Measurements from ENCODE around the gene RFTN1. TPM values are rescaled to one million over a fixed set of nuclear protein-coding genes. Genes with fewer than 3 reads are reported as not detected.

The RFTN1 gene
- polyA plus RNA-seq, 1 donor from 2014 or later, result 43.1 TPM

DNA sequence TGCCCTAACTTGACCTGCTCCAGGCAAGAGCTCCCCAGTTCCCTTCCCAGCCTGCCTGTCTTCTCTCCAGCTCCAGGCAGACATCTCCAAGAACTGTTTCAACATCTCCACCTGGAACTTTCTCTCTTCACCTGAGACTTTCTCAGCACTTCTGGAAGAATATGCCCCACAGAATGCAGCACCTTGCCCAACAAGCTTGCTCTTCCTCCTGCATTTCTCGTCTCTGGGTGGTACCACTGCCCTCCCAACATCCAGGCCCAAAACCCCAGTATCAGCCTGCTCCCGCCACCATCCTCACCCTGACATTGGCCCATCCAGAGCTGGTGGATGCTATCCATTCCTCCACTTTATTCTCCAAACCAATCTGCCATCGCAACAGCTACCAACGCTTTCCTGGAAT is 8.8 kb downstream of the RFTN1 start:
- Mint-ChIP-seq H3K4me1 (peaks cover 35 to 40% (median 36%) of the 10 kb centered on the region in 3 donors), H3K4me3 (peak overlapping the region in 2 of 4 donors; percentile 7 to 76), H3K27ac (peak overlapping the region in 2 of 3 donors; percentile 71 to 81), H3K9me3 (no peaks in the 10 kb centered on the region), H3K27me3 (peaks cover 16% of the 10 kb centered on the region), H3K36me3 (peaks cover 5% of the 10 kb centered on the region)

DNA sequence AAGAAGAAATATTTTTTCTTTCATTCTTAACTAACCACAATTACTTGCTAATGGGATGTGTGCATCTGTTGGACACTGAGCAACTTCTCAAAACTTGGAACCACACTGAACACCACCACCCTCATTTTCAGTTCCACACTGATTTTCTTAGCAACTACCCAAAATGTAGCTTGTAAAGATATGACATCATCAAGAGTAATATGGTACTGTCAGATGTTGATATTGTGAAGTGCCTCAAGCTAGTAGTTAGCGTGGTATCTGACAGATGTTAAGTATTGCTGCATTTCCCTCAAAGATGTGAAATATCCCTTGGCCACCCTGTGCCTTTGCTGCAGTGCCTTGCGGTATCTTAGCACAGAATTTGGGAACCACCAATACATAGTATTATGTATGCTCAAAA is 9.3 kb downstream of the RFTN1 start:
- Mint-ChIP-seq H3K27ac (peak overlapping the region in 2 of 3 donors; percentile 71 to 81), H3K4me1 (peaks cover 33 to 38% (median 35%) of the 10 kb centered on the region in 3 donors), H3K36me3 (peaks cover 5% of the 10 kb centered on the region), H3K4me3 (peak overlapping the region in 2 of 4 donors; percentile 7 to 61), H3K9me3 (no peaks in the 10 kb centered on the region), H3K27me3 (peaks cover 16% of the 10 kb centered on the region)

DNA sequence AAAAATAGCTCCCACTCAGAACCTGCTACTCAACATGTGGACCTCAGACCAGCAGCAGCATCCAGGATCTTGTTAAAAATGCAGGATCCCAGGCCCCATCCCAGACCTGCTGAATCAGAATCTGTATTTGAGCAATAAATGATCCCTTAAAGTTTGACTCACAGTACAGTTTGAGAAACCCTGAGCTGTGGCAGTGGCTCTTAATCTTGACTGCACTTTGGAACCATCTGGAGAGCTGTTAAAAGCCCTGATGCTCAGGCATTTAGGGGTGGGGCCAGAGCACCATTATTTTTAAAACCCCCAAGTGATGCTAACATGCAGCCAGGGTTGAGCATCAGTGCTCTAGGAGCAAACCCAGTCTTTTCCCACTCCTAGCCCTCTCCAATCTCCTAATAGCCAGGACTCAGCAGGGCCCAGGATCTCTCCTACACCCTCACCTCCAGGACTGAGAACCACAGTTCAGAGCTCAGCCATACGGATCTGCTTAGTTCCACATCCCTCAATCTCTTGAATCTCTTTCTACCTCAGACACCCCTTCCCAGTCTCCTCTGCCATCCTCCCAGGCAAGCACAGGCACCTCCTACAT is 10.2 kb downstream of the RFTN1 start:
- H3K27ac Mint-ChIP-seq, result peak overlapping the region in 2 of 3 donors; percentile 71 to 81
- no peaks in the 10 kb centered on the region for H3K9me3 Mint-ChIP-seq
- peaks cover 35 to 38% (median 35%) of the 10 kb centered on the region in 3 donors for H3K4me1 Mint-ChIP-seq
- peak overlapping the region in 1 of 4 donors; percentile 61 for H3K4me3 Mint-ChIP-seq
- H3K27me3 Mint-ChIP-seq, result peaks cover 12% of the 10 kb centered on the region
- peaks cover 4% of the 10 kb centered on the region for H3K36me3 Mint-ChIP-seq

DNA sequence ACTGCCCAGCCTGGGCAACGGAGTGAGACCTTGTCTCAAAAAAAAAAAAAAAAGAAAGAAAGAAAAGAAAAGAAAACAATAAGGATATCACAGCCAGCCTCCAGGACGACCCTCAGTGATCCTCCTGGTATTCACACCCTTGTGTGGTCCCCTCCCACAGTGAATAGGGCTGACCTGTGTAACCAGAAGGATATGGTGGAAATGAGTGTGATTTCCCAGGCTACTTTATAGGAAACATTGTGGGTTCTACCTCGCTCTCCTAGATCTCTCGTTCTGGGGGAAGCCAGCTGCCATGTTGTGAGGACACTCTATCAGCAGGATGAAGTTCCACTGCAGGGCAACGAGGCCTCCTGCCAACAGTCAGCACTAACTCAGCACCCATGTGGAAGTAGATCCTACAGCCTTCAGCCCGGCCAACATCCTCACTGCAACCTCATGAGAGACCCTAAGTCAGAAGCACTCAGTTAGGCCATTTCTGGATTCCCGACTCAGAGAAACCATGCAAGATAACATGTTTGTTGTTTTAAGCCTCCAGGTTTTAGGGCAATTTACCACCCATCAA is 11.1 kb downstream of the RFTN1 start:
- peaks cover 32 to 36% (median 33%) of the 10 kb centered on the region in 3 donors for H3K4me1 Mint-ChIP-seq
- H3K9me3 Mint-ChIP-seq, result no peaks in the 10 kb centered on the region
- H3K27me3 Mint-ChIP-seq, result peaks cover 6% of the 10 kb centered on the region
- H3K4me3 Mint-ChIP-seq, result peak overlapping the region in 2 of 4 donors; percentile 18 to 70
- peaks cover 2% of the 10 kb centered on the region for H3K36me3 Mint-ChIP-seq
- H3K27ac Mint-ChIP-seq, result peak overlapping the region in 1 of 3 donors; percentile 15

DNA sequence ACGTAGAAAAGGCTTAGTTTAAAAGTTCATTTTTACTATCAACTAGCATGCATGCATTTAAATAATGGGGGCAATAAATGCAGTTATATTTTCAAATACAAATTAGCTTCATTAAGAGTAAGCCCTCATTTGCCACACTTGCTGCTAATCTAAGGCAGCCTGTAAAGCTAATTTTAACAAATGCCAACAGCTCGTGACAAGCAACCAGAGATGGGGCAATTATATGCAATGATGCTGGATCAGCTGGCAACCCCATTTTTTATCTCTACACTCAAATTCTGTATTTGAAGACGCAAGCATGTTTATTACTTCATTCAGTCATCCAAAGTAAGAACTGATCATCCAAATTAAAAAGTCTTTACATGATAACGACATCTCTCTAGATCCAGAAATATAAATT is 12.1 kb downstream of the RFTN1 start:
- H3K4me3 Mint-ChIP-seq, result no peak overlapping the region
- peaks cover 1% of the 10 kb centered on the region for H3K36me3 Mint-ChIP-seq
- H3K27me3 Mint-ChIP-seq, result peaks cover 7% of the 10 kb centered on the region
- peaks cover 38 to 41% (median 40%) of the 10 kb centered on the region in 3 donors for H3K4me1 Mint-ChIP-seq
- H3K27ac Mint-ChIP-seq, result peak overlapping the region in 1 of 3 donors; percentile 40
- H3K9me3 Mint-ChIP-seq, result peaks cover 0 to under 1% (median 0%) of the 10 kb centered on the region in 3 donors

DNA sequence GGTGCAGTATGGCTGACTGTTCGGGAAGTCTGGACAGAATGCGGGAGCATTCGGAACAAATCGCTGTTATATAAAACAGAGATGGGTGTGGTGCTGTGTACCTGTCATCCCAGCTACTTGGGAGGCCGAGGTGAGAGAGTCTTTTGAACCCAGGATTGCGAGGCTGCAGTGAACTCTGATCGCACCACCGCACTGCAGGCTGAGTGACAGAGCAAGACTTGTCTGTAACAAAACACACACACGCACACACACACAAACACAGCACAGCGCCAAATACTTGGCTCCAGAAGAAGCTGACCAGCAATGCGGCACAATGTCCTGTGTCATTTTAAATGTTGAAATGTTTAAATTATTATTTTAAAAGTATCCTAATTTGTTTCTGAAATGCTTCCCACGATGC is 12.6 kb downstream of the RFTN1 start:
- Mint-ChIP-seq H3K4me1 (peaks cover 42 to 45% (median 45%) of the 10 kb centered on the region in 3 donors), H3K9me3 (peaks cover 0 to 1% (median 0%) of the 10 kb centered on the region in 3 donors), H3K27ac (no peak overlapping the region), H3K36me3 (peaks cover 1% of the 10 kb centered on the region), H3K27me3 (peaks cover 10% of the 10 kb centered on the region), H3K4me3 (no peak overlapping the region)

DNA sequence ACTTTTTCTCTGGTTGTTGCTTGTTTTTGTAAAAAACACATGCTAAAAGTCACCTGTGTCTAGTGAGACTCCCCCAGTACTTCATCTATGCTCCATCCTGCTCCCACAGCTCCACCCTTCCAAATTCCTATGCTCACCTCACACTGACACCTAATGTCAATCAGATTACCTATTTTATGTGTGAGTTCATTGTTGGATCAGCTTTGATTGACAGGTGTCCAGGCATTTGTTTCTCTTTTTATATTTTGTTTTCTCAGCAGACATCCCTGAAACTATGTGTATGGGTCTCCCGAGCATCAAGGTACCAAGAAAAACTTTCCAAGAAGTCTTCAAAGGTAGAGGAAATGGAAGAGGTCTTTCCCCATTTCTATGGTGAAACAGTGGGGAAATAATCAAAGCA is 13.4 kb downstream of the RFTN1 start:
- Mint-ChIP-seq H3K27me3 (peaks cover 9% of the 10 kb centered on the region), H3K4me1 (peaks cover 47 to 50% (median 48%) of the 10 kb centered on the region in 3 donors), H3K27ac (peak overlapping the region in 1 of 3 donors; percentile 0), H3K4me3 (no peak overlapping the region), H3K36me3 (peaks cover under 1% of the 10 kb centered on the region), H3K9me3 (peaks cover 0 to 1% (median 0%) of the 10 kb centered on the region in 3 donors)

DNA sequence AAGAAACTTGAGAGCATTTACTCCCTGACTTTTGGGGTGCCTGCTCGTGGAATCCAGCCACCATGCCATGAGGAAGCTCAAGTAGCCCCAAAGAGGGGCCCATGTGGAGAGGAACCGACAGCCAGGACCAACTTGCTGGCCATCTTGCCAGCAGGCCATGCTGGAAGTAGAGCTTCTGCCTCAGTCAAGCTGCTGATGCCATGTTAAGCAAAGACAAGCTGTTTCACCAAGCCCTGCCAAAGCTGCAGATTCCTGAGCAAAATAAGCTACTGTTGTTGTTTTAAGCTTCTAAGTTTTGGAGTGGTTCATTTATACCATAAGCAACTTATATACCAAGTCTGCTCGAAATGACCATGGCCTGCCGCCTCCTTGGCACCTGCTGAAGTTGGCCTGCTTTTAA is 14.1 kb downstream of the RFTN1 start:
- Mint-ChIP-seq H3K4me3 (no peak overlapping the region), H3K27ac (no peak overlapping the region), H3K36me3 (no peaks in the 10 kb centered on the region), H3K27me3 (peaks cover 5% of the 10 kb centered on the region), H3K9me3 (peaks cover 0 to 1% (median 0%) of the 10 kb centered on the region in 3 donors), H3K4me1 (peaks cover 48 to 55% (median 51%) of the 10 kb centered on the region in 3 donors)

DNA sequence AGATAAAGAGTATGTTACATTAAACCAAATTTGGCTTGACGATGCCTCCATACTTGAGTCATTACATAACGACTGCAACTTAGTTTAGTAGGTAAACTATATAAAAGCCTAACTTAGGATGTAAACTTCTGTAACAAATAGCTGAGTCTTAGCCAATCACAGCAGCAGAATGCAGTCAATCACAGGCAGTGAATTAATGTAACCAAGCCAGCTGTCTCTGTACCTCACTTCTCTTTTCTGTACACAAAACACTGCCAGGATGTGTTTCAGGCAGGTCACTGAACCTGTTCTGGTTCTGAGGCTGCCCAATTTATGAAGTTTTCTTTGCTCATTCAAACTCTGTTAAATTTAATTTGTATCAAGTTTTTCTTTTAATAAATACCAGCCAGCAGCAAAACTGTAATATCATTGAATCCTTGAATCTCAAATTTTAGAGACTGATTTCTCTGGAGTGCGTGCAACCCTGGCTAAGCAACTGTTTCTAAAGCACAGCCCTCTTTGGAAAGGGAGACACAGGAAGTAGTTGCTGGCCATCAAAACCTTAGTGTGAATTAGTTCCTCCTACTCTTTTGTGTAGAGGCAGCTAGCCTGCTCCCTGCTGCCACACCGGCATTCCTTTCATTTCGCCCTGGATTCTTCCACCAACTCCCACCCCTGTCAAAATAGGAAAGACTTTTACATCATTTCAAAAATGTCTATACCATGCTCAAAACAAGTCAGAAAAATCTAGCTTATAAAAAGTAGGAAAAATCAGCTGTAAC is 15.2 kb downstream of the RFTN1 start:
- Mint-ChIP-seq H3K36me3 (no peaks in the 10 kb centered on the region), H3K4me1 (peaks cover 41 to 47% (median 42%) of the 10 kb centered on the region in 3 donors), H3K9me3 (peaks cover 0 to 1% (median 0%) of the 10 kb centered on the region in 3 donors), H3K27ac (peak overlapping the region; percentile 67 to 83 (median 73)), H3K4me3 (peak overlapping the region in 2 of 4 donors; percentile 65 to 70), H3K27me3 (peaks cover 5% of the 10 kb centered on the region)

DNA sequence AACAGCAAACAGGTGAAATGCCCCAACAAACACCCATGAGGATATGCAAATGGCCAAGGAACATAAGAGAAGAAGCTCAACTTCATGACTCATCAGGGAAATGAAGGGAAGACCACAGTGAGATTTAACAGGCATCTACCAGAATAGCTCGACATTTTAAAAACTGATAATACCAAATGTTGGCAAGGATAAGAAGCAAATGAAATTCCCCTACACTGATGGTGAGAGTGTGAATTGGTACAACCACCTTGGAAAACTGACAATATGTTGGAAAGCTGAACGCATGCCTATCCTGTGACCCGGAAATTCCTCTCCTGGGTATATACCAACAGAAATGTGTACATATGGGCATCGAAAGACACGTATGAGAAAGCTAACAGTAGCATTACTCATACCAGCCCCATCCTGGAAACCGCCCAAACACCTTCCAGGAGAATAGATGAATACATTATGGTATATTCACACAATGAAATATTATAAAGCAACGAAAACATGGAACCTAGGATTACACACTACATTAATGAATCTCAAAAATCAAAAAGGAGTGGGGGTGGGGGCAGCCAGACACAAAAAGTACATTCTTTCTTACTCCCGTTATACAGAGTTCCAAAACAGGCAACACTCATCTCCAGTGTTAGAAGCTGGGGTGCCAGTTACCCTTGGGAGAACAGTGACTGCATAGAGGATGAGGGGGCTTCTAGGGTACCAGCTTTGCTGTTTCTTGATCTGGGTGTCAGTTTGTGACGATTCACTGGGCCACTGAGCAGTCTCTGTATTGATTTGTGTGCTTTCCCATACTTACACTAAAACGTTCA is 16.9 kb downstream of the RFTN1 start:
- peaks cover 5% of the 10 kb centered on the region for H3K27me3 Mint-ChIP-seq
- peak overlapping the region in 1 of 3 donors; percentile 6 for H3K27ac Mint-ChIP-seq
- H3K4me1 Mint-ChIP-seq, result peaks cover 36 to 42% (median 41%) of the 10 kb centered on the region in 3 donors
- H3K36me3 Mint-ChIP-seq, result no peaks in the 10 kb centered on the region
- H3K9me3 Mint-ChIP-seq, result peaks cover 0 to 1% (median 0%) of the 10 kb centered on the region in 3 donors
- H3K4me3 Mint-ChIP-seq, result peak overlapping the region in 2 of 4 donors; percentile 35 to 52

DNA sequence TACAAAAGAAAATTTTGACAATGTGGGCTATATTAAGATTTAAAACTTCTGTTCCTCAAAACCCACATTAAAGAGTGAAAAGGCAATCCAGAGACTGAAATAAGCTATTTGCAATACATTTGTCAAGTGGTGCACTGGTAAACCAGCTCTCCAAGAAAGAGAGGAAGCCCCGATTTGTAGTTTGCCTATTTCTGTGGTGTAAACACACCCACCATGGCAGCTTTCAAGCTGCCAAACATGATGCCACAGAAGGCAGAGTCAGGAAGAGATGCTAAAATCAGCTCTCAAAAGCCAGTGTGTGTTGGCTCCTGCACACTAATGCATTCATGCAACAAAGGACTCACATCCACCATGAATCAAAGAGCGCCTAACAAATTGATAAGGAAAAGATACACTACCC is 17.5 kb downstream of the RFTN1 start:
- Mint-ChIP-seq H3K4me1 (peaks cover 36 to 46% (median 41%) of the 10 kb centered on the region in 3 donors), H3K36me3 (peaks cover 4% of the 10 kb centered on the region), H3K27me3 (peaks cover 5% of the 10 kb centered on the region), H3K27ac (peak overlapping the region in 1 of 3 donors; percentile 6), H3K4me3 (peak overlapping the region in 2 of 4 donors; percentile 35 to 52), H3K9me3 (peaks cover 0 to 1% (median 0%) of the 10 kb centered on the region in 3 donors)

DNA sequence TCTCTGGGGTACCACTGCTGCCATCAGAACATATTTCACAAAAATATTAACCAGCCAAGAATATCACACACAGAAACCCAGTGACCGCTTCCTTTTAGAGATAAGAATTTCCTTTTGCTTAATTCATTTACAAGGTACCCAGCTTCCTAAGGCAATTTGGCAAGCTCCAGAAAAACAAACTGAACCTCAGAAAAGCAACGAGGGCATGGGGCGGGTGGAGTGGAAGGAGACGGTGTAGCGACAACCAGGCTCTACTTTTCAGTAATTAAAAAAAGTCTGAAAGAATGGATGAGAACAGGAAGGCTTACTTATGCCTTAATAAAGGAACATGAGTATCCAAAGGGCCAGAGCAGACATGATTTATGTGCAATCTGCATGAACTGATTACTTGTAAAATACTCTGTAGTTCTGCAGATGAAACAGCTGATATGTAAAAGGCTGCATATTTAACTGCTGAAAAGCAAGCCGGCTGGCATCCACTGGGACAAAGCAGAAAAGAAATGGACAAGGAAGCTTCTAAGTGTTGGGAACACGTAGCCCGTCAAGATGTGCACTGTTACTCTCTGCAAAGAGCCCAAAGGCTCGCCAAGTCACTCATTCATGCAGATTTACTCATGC is 18.6 kb downstream of the RFTN1 start:
- peak overlapping the region in 2 of 3 donors; percentile 62 to 68 for H3K27ac Mint-ChIP-seq
- peaks cover 0 to 1% (median 0%) of the 10 kb centered on the region in 3 donors for H3K9me3 Mint-ChIP-seq
- H3K27me3 Mint-ChIP-seq, result peaks cover 5% of the 10 kb centered on the region
- H3K4me3 Mint-ChIP-seq, result peak overlapping the region in 3 of 4 donors; percentile 12 to 86 (median 80)
- H3K36me3 Mint-ChIP-seq, result peaks cover 4% of the 10 kb centered on the region
- H3K4me1 Mint-ChIP-seq, result peaks cover 36 to 44% (median 37%) of the 10 kb centered on the region in 3 donors

DNA sequence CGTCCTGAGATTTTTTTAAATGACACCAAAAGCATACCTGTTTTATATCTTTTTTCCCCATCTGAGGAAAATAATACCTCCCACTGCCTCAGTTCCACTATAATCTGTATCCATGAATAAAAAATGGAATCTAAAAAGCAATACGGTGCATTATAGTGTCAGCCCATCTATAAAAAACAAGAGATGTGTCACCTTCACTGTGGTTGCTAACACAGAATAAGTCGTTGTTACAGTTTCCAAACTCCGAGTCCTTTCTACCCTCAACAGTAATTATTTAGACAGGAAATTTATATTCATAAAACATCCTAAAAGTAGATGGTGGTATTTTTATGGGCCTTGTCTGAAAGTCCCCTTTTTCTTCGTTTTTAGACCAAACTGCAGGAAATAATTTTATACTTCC is 19.4 kb downstream of the RFTN1 start:
- Mint-ChIP-seq H3K27ac (no peak overlapping the region), H3K36me3 (peaks cover 8% of the 10 kb centered on the region), H3K9me3 (peaks cover 0 to 1% (median 0%) of the 10 kb centered on the region in 3 donors), H3K4me3 (no peak overlapping the region), H3K27me3 (peaks cover 5% of the 10 kb centered on the region), H3K4me1 (peaks cover 34 to 42% (median 36%) of the 10 kb centered on the region in 3 donors)
